Neutrophil (primary cell): ENCODE data around the gene SLC3A2.

Experiments
- H3K27ac ChIP-seq: fragments of 200-600 bp; sonication (generic); 2 replicates; pipeline ENCODE4 v1.5.1; 2016; ENCODE audit warnings: mild to moderate bottlenecking, moderate library complexity
- H3K27me3 ChIP-seq: fragments of 200-600 bp; sonication (generic); 2 replicates; pipeline ENCODE4 v1.6.0; 2016; ENCODE audit warnings: mild to moderate bottlenecking
- H3K36me3 ChIP-seq: fragments of 200-600 bp; sonication (generic); 2 replicates; pipeline ENCODE4 v1.5.1; 2017
- H3K4me1 ChIP-seq, 2 experiments: fragments of 200-600 bp in 1 of 2; sonication (generic) in 1 of 2; 1 replicate in 1 of 2; 2 replicates in 1 of 2; pipeline versions ENCODE4 v1.5.1 to v1.6.1; 2013 to 2016; ENCODE audit warnings: low read depth in 1 of 2, low read length in 1 of 2, mild to moderate bottlenecking in 1 of 2, moderate library complexity in 1 of 2; ENCODE audit not compliant: control insufficient read depth in 1 of 2, insufficient read depth in 1 of 2
- H3K4me3 ChIP-seq, 2 experiments: fragments of 200-600 bp in 1 of 2; sonication (generic) in 1 of 2; 1 replicate in 1 of 2; 2 replicates in 1 of 2; pipeline ENCODE4 v1.5.1; 2013 to 2016; ENCODE audit warnings: low read depth in 1 of 2, low read length in 1 of 2, mild to moderate bottlenecking in 1 of 2, moderate library complexity in 1 of 2
- H3K9me3 ChIP-seq: fragments of 200-600 bp; sonication (generic); 2 replicates; pipeline ENCODE4 v1.5.1; 2016
- CTCF ChIP-seq: fragments of 200-600 bp; sonication (generic); IDR thresholded peaks from 2 replicates; pipeline ENCODE4 v1.5.1; 2016; ENCODE audit warnings: antibody characterized with exemption

Gene SLC3A2

DNA sequence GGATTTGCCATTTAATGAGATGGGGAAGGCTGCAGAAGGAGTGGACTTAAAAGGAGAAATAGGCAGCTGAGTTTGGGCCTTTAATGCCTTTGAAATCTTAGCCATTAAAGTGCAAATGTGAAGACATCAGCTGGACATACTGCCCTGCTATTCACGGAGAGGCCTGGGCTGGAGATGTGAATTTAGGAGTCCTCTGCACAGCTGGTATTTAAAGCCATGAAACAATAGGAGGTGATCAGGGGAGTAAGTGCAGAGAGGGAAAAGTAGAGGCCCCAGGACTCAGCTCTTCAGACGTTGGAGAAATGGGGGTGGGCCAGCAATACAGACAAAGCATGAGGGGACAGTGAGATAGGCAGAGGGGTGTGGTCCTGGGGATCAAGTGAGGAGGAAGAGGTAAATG, 16.6 kb downstream of the SLC3A2 start:
- Histone ChIP-seq H3K4me1 (no peaks in the 10 kb centered on the region), H3K4me3 (no peak overlapping the region), H3K36me3 (no peaks in the 10 kb centered on the region), H3K27ac (no peak overlapping the region), H3K9me3 (no peaks in the 10 kb centered on the region), H3K27me3 (peaks cover 17% of the 10 kb centered on the region)
- TF ChIP-seq CTCF, result no peak

GRCh38 chr11:62898027-62898426, 17.3 kb downstream of the SLC3A2 start:
- no peak for TF ChIP-seq CTCF
- no peaks in the 10 kb centered on the region for H3K4me1 ChIP-seq
- H3K9me3 ChIP-seq, result no peaks in the 10 kb centered on the region
- peaks cover 22% of the 10 kb centered on the region for H3K27me3 ChIP-seq
- no peak overlapping the region for H3K27ac ChIP-seq
- H3K36me3 ChIP-seq, result no peaks in the 10 kb centered on the region
- no peak overlapping the region for H3K4me3 ChIP-seq

- Histone ChIP-seq H3K27ac (no peak overlapping the region), H3K4me3 (no peak overlapping the region), H3K36me3 (no peaks in the 10 kb centered on the region), H3K27me3 (peaks cover 49% of the 10 kb centered on the region), H3K9me3 (no peaks in the 10 kb centered on the region), H3K4me1 (peaks cover 0 to 6% of the 10 kb centered on the region in 2 experiments)
- TF ChIP-seq CTCF, result no peak
Measured at GRCh38 chr11:62902932-62903331, 22.2 kb downstream of the SLC3A2 start.

GRCh38 chr11:62905296-62905695, 24.6 kb downstream of the SLC3A2 start:
- Histone ChIP-seq H3K36me3 (no peaks in the 10 kb centered on the region), H3K4me1 (peaks cover 0 to 6% of the 10 kb centered on the region in 2 experiments), H3K9me3 (no peaks in the 10 kb centered on the region), H3K27ac (no peak overlapping the region), H3K27me3 (peaks cover 41% of the 10 kb centered on the region), H3K4me3 (no peak overlapping the region)
- no peak for TF ChIP-seq CTCF

DNA sequence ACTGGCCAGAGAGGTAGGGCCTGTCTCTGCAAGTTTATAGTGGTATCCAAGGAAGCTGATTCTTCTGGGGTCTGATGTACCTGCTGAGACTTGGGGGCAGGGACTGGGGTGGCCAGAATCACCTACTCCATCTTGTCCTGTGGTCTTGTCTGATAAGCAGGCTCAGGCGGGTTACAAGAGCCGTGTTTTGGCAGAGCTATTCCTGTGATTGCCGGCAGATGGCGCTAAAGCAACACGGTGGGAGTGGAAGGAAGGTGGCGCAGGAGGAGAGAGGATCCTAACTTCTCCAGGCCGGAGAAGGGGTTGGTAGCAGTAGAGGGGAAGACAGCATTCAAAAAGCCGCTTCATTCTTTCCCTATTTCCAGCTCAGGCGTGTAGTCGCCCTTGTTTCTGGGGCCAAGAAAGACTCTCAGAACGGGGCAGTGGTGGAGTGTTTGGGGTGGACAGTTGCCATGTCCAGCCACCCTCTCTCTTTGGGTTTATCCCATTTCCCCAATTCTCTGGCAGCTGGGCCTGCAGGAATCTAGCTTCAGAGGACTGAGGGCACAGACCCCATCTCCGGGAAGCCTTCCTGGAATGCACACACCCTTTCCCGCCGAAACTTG, 25.3 kb downstream of the SLC3A2 start:
- Histone ChIP-seq H3K9me3 (no peaks in the 10 kb centered on the region), H3K27me3 (peaks cover 39% of the 10 kb centered on the region), H3K4me3 (no peak overlapping the region), H3K27ac (no peak overlapping the region), H3K4me1 (peaks cover 0 to 6% of the 10 kb centered on the region in 2 experiments), H3K36me3 (no peaks in the 10 kb centered on the region)
- peak; percentile 94 for TF ChIP-seq CTCF
